K562 treated with DMSO at 1 percent for 12 hours (cell line): ENCODE measurements around the gene CD2. TPM values are rescaled to one million over a fixed set of nuclear protein-coding genes. Genes with fewer than 3 reads are reported as not detected.

Experiments
- total RNA-seq: library from RNA; unstranded; fragments of 300-600 nt; gene quantifications from 2 replicates; pipeline ENCODE4 v1.2.3, GENCODE V29; 2022; ENCODE audit not compliant: insufficient read depth

CD2 gene
- total RNA-seq, result not detected in 2 replicates

GRCh38 chr1:116754198-116754977, at the start of gene CD2:
Gene CD2 (plus strand): TSS chr1:116754430. CDS start chr1:116754493, 63 bp downstream.

Other genes with a start within 250 kb of the CD2 start
- gene CD58, start 183.4 kb upstream of the CD2 start, total RNA-seq, result 14.8 and 31.0 TPM in 2 replicates
- 4.2 and 15.6 TPM in 2 replicates for gene IGSF3, start 86.7 kb upstream of the CD2 start, total RNA-seq
- gene PTGFRN, start 155.5 kb downstream of the CD2 start, total RNA-seq, result 17.5 and 27.8 TPM in 2 replicates
- gene CD101, start 247.3 kb downstream of the CD2 start, total RNA-seq, result 0.88 TPM in 1 of 2 replicates, not detected in the other